DOHH2 (cell line): Measurements from ENCODE around the gene BNC2.

Source experiments
- H3F3A ChIP-seq: fragments of 200-600 bp; sonication (generic), shearing (Covaris generic); 2 replicates; pipeline ENCODE4 v1.6.0; 2016; ENCODE audit warnings: antibody characterized with exemption, mild to moderate bottlenecking; ENCODE audit not compliant: control insufficient read depth, insufficient read depth
- H3K27ac ChIP-seq: fragments of 200-600 bp; sonication (generic); 2 replicates; pipeline ENCODE4 v1.5.1; 2014; ENCODE audit warnings: low read depth, mild to moderate bottlenecking, low read length, moderate library complexity
- H3K27me3 ChIP-seq: fragments of 200-600 bp; sonication (generic); 2 replicates; pipeline ENCODE4 v1.6.1; 2014; ENCODE audit warnings: mild to moderate bottlenecking, low read length, mixed read lengths; ENCODE audit not compliant: control insufficient read depth
- H3K36me3 ChIP-seq: fragments of 200-600 bp; sonication (generic); 2 replicates; pipeline ENCODE4 v1.6.1; 2014; ENCODE audit warnings: mild to moderate bottlenecking, low read length, moderate library complexity, mixed read lengths; ENCODE audit not compliant: control insufficient read depth
- H3K4me1 ChIP-seq: fragments of 200-600 bp; sonication (generic); 2 replicates; pipeline ENCODE4 v1.6.1; 2014; ENCODE audit warnings: mild to moderate bottlenecking, low read length, mixed read lengths; ENCODE audit not compliant: control insufficient read depth
- H3K4me2 ChIP-seq: fragments of 200-600 bp; sonication (generic); 2 replicates; pipeline ENCODE4 v1.6.0; 2014; ENCODE audit warnings: mild to moderate bottlenecking, low read length, moderate library complexity
- H3K4me3 ChIP-seq: fragments of 200-600 bp; sonication (generic); 2 replicates; pipeline ENCODE4 v1.5.1; 2014; ENCODE audit warnings: mild to moderate bottlenecking, low read length, mixed read lengths
- H3K79me2 ChIP-seq: fragments of 200-600 bp; sonication (generic); 2 replicates; pipeline ENCODE4 v1.6.1; 2014; ENCODE audit warnings: mild to moderate bottlenecking, low read length, mixed read lengths; ENCODE audit not compliant: control insufficient read depth
- H3K9me2 ChIP-seq: fragments of 200-600 bp; sonication (generic); replicated peaks from 2 replicates; pipeline ENCODE4 v1.6.1; 2014; ENCODE audit warnings: mild to moderate bottlenecking, low read length, mixed read lengths; ENCODE audit not compliant: control insufficient read depth
- H3K9me3 ChIP-seq: fragments of 200-600 bp; sonication (generic); 2 replicates; pipeline ENCODE4 v1.6.1; 2014; ENCODE audit warnings: antibody characterized with exemption, low read length, mixed read lengths; ENCODE audit not compliant: control insufficient read depth, insufficient read depth
- H4K20me1 ChIP-seq: fragments of 200-600 bp; sonication (generic); 2 replicates; pipeline ENCODE4 v1.6.0; 2014; ENCODE audit warnings: low read depth, mild to moderate bottlenecking, antibody characterized with exemption, low read length, moderate library complexity; ENCODE audit not compliant: control insufficient read depth, insufficient read depth
- CTCF ChIP-seq: fragments of 200-600 bp; sonication (generic); IDR thresholded peaks from one replicate; pipeline ENCODE4 v1.5.1; 2014; ENCODE audit warnings: antibody characterized with exemption, mild to moderate bottlenecking, low read depth, low read length; ENCODE audit not compliant: poor library complexity, severe bottlenecking
- EZH2phosphoT487 ChIP-seq: fragments of 200-600 bp; sonication (generic); IDR thresholded peaks from 2 replicates; pipeline ENCODE4 v1.6.1; 2017; ENCODE audit warnings: borderline replicate concordance, mild to moderate bottlenecking, antibody characterized with exemption, low read length, moderate library complexity, mixed read lengths

BNC2 gene

GRCh38 chr9:16681652-16681987 is 188.8 kb downstream of the BNC2 start:
- H3K36me3 ChIP-seq, result no peaks in the 10 kb centered on the region
- no peaks in the 10 kb centered on the region for H3K9me2 ChIP-seq
- H3K27me3 ChIP-seq, result no peaks in the 10 kb centered on the region
- H3K9me3 ChIP-seq, result no peaks in the 10 kb centered on the region
- no peaks in the 10 kb centered on the region for H4K20me1 ChIP-seq
- H3K4me3 ChIP-seq, result no peak overlapping the region
- H3K4me2 ChIP-seq, result no peak overlapping the region
- TF ChIP-seq EZH2phosphoT487 (no peak), CTCF (no peak)
- H3K27ac ChIP-seq, result no peak overlapping the region
- H3K79me2 ChIP-seq, result no peaks in the 10 kb centered on the region
- H3F3A ChIP-seq, result no peaks in the 10 kb centered on the region
- no peaks in the 10 kb centered on the region for H3K4me1 ChIP-seq

- Histone ChIP-seq H3K4me2 (no peak overlapping the region), H3K27me3 (no peaks in the 10 kb centered on the region), H3K4me3 (no peak overlapping the region), H3K27ac (no peak overlapping the region), H3K9me2 (no peaks in the 10 kb centered on the region), H3K79me2 (no peaks in the 10 kb centered on the region), H3K9me3 (no peaks in the 10 kb centered on the region), H3K4me1 (no peaks in the 10 kb centered on the region), H3K36me3 (no peaks in the 10 kb centered on the region), H3F3A (no peaks in the 10 kb centered on the region), H4K20me1 (no peaks in the 10 kb centered on the region)
- TF ChIP-seq CTCF (no peak), EZH2phosphoT487 (no peak)
Observed at GRCh38 chr9:16680975-16681651, 189.4 kb downstream of the BNC2 start.

GRCh38 chr9:16680541-16680940 is 189.9 kb downstream of the BNC2 start:
- H3K4me2 ChIP-seq, result no peak overlapping the region
- no peak for TF ChIP-seq CTCF
- no peak for TF ChIP-seq EZH2phosphoT487
- H3K9me2 ChIP-seq, result no peaks in the 10 kb centered on the region
- no peaks in the 10 kb centered on the region for H3F3A ChIP-seq
- H3K4me3 ChIP-seq, result no peak overlapping the region
- H3K36me3 ChIP-seq, result no peaks in the 10 kb centered on the region
- H3K79me2 ChIP-seq, result no peaks in the 10 kb centered on the region
- no peaks in the 10 kb centered on the region for H3K4me1 ChIP-seq
- H4K20me1 ChIP-seq, result no peaks in the 10 kb centered on the region
- H3K27ac ChIP-seq, result no peak overlapping the region
- no peaks in the 10 kb centered on the region for H3K9me3 ChIP-seq
- no peaks in the 10 kb centered on the region for H3K27me3 ChIP-seq
